Measurements from ENCODE around the gene C3orf18.
A peak's percentile ranks its signal among the peaks of the same experiment; 100 is the strongest.

Gene C3orf18

GRCh38 chr3:50577348-50577747 is 9.8 kb upstream of the C3orf18 start:
- no peak for DNase-seq

- DNase-seq: no peak
These were observed 7.8 kb upstream of the C3orf18 start for GRCh38 chr3:50575372-50575771.

- peak; percentile 38 for DNase-seq
These were observed 6.9 kb upstream of the C3orf18 start for GRCh38 chr3:50574444-50574831.

GRCh38 chr3:50573566-50574443 is 6.3 kb upstream of the C3orf18 start:
- peak; percentile 93 for DNase-seq

- DNase-seq: peak; percentile 20
These were observed 5.3 kb upstream of the C3orf18 start for GRCh38 chr3:50572801-50573371.

- DNase-seq: peak; percentile 84
These were observed 4.6 kb upstream of the C3orf18 start for GRCh38 chr3:50572158-50572557.

GRCh38 chr3:50571486-50571885 is 3.9 kb upstream of the C3orf18 start:
- DNase-seq: no peak

GRCh38 chr3:50570508-50571279 is 3.1 kb upstream of the C3orf18 start:
- DNase-seq: no peak

- peak; percentile 93 for DNase-seq
These were observed 1.6 kb upstream of the C3orf18 start, which contains the start of gene HEMK1 for GRCh38 chr3:50568947-50569749. TSS of gene HEMK1 (plus strand) at chr3:50569522. CDS start at chr3:50571105, 1,583 bp downstream.

GRCh38 chr3:50567011-50567385 is 549 bp downstream of the C3orf18 start:
- no peak for DNase-seq

GRCh38 chr3:50564321-50564720 is 3.2 kb downstream of the C3orf18 start:
- no peak for DNase-seq

GRCh38 chr3:50563867-50564266 is 3.7 kb downstream of the C3orf18 start:
- DNase-seq: no peak

- no peak for DNase-seq
These were observed 4.7 kb downstream of the C3orf18 start for GRCh38 chr3:50562861-50563260.

GRCh38 chr3:50559702-50560101 is 7.8 kb downstream of the C3orf18 start:
- no peak for DNase-seq

GRCh38 chr3:50557915-50558314 is 9.6 kb downstream of the C3orf18 start:
- no peak for DNase-seq

- no peak for DNase-seq
These were observed 10.4 kb downstream of the C3orf18 start for GRCh38 chr3:50557106-50557505.

- no peak for DNase-seq
These were observed 13.0 kb downstream of the C3orf18 start for GRCh38 chr3:50554553-50554952.

- DNase-seq: no peak
These were observed 14.9 kb downstream of the C3orf18 start for GRCh38 chr3:50552598-50552997.

- no peak for DNase-seq
These were observed 15.7 kb downstream of the C3orf18 start for GRCh38 chr3:50551681-50552435.

GRCh38 chr3:50551054-50551659 is 16.4 kb downstream of the C3orf18 start:
- DNase-seq: no peak

- peak; percentile 40 for DNase-seq
These were observed 17.3 kb downstream of the C3orf18 start for GRCh38 chr3:50550079-50550736.
